K562 (cell line): ENCODE results near the gene XPA. TPM values are rescaled to one million over a fixed set of nuclear protein-coding genes. Genes with fewer than 3 reads are reported as not detected.
A peak's percentile ranks its signal among the peaks of the same experiment; 100 is the strongest.

Experiments used
- ATAC-seq: fragments of 200-7000 bp; cut with Tn5 transposase; 3 replicates; pipeline ENCODE4 v1.9.1; 2020; ENCODE audit warnings: moderate library complexity
- BruUV-seq: library from RNA; stranded (reverse); fragments of 400-500 nt; replicated peaks from 2 replicates; lab custom pipeline; 2021; lab: Mats Ljungman, UMichigan
- CTCF ChIA-PET: fragments of 300-600 bp; formaldehyde crosslinking; extraction: SDS; loops from one replicate; lab custom pipeline; 2021; ENCODE audit warnings: low intra/inter-chr PET ratio; lab: Yijun Ruan, JAX
- POLR2A ChIA-PET: fragments of 300-600, 350-650 bp; sonication (Branson Sonifier 250); formaldehyde crosslinking; extraction: SDS; loops from one replicate; lab custom pipeline; 2021; ENCODE audit warnings: antibody characterized with exemption, inconsistent platforms; lab: Yijun Ruan, JAX
- DNase-seq, 4 experiments: peaks; one replicate each; pipeline versions ENCODE4 v3.0.0 to v3.0.0-alpha.2; 2011 to 2018; ENCODE audit warnings: low spot score in 3 of 4, mixed read lengths in 3 of 4; ENCODE audit errors: extremely low read depth in 1 of 4
- FAIRE-seq: peaks from 2 replicates; lab custom pipeline; 2011; peaks lifted over from hg19 to GRCh38; lab: Jason Lieb, UNC
- H2AFZ ChIP-seq: 2 replicates; pipeline ENCODE4 v1.6.0; 2011; ENCODE audit warnings: low read depth, low read length, control low read depth, inconsistent platforms
- H3K27ac ChIP-seq: fragments of 200-600 bp; 3 replicates; pipeline ENCODE4 v1.8.0; 2011; ENCODE audit warnings: low read depth, mild to moderate bottlenecking, control low read depth, inconsistent platforms, low read length, moderate library complexity, mixed read lengths; ENCODE audit errors: extremely low read depth
- H3K27me3 ChIP-seq, 2 experiments: fragments of 300-600 bp in 1 of 2; 2 replicates in 1 of 2; 3 replicates in 1 of 2; pipeline versions ENCODE4 v1.6.0 to v1.8.0; 2011; ENCODE audit warnings: inconsistent platforms in 2 of 2, low read length in 2 of 2, mild to moderate bottlenecking in 1 of 2, mixed read lengths in 1 of 2, moderate library complexity in 1 of 2; ENCODE audit not compliant: control insufficient read depth in 2 of 2, insufficient read depth in 2 of 2
- H3K36me3 ChIP-seq: fragments of 300-600 bp; 3 replicates; pipeline ENCODE4 v1.8.0; 2011; ENCODE audit warnings: mild to moderate bottlenecking, low read length, inconsistent platforms; ENCODE audit not compliant: control insufficient read depth, insufficient read depth
- H3K4me1 ChIP-seq, 2 experiments: fragments of 200-600 bp in 1 of 2; replicated peaks in 1 of 2; 2 replicates in 1 of 2; 3 replicates in 1 of 2; pipeline versions ENCODE4 v1.5.1 to v1.8.0; 2011; ENCODE audit warnings: inconsistent platforms in 2 of 2, low read length in 2 of 2, mild to moderate bottlenecking in 1 of 2, mixed read lengths in 1 of 2, moderate library complexity in 1 of 2; ENCODE audit not compliant: control insufficient read depth in 2 of 2, insufficient read depth in 2 of 2
- H3K4me2 ChIP-seq: 2 replicates; pipeline ENCODE4 v1.6.1; 2011; ENCODE audit warnings: low read length, control low read depth, inconsistent platforms, mixed read lengths; ENCODE audit not compliant: insufficient read depth
- H3K4me3 ChIP-seq: fragments of 200-600 bp; sonication (generic), shearing (Covaris generic); 2 replicates; pipeline ENCODE4 v1.5.1; 2016; ENCODE audit warnings: control low read depth, inconsistent platforms
- H3K79me2 ChIP-seq: fragments of 200-600 bp; 3 replicates; pipeline ENCODE4 v1.8.0; 2011; ENCODE audit warnings: low read length, inconsistent platforms; ENCODE audit not compliant: control insufficient read depth, insufficient read depth
- H3K9ac ChIP-seq, 2 experiments: 2 replicates each; pipeline versions ENCODE4 v1.6.0 to v1.6.1; 2011; ENCODE audit warnings: low read depth in 2 of 2, low read length in 2 of 2, control low read depth in 1 of 2, inconsistent platforms in 1 of 2, mild to moderate bottlenecking in 1 of 2, mixed read lengths in 1 of 2; ENCODE audit not compliant: insufficient read depth in 1 of 2
- H3K9me1 ChIP-seq: one replicate; pipeline ENCODE4 v1.6.0; 2011; ENCODE audit warnings: inconsistent platforms, mild to moderate bottlenecking, low read length, moderate library complexity; ENCODE audit not compliant: control insufficient read depth, insufficient read depth
- H3K9me3 ChIP-seq: replicated peaks from 2 replicates; pipeline ENCODE4 v1.5.1; 2011; ENCODE audit warnings: low read depth, low read length, inconsistent platforms; ENCODE audit not compliant: control insufficient read depth, insufficient read depth
- H4K20me1 ChIP-seq: replicated peaks from 2 replicates; pipeline ENCODE4 v1.6.1; 2011; ENCODE audit warnings: low read length, inconsistent platforms, mixed read lengths; ENCODE audit not compliant: control insufficient read depth, insufficient read depth
- E4F1 ChIP-seq: fragments of 250-450 bp; sonication (Bioruptor Pico); IDR thresholded peaks from 2 replicates; pipeline ENCODE4 v1.5.0; 2021; ENCODE audit warnings: mild to moderate bottlenecking, borderline replicate concordance
- FOXA3 ChIP-seq, 2 experiments: fragments of 450-650 bp in 1 of 2; sonication (generic) in 1 of 2; formaldehyde crosslinking; IDR thresholded peaks in 1 of 2; conservative IDR thresholded peaks in 1 of 2; 2 replicates each; pipeline versions ENCODE4 v1.4.0 to v1.8.0; 2020 to 2022; ENCODE audit warnings: mild to moderate bottlenecking in 2 of 2, missing genetic modification reagents in 1 of 2
- TFAM ChIP-seq: fragments of 250-450 bp; sonication (Bioruptor Pico); conservative IDR thresholded peaks from 2 replicates; pipeline ENCODE4 v1.5.0; 2021; ENCODE audit warnings: mild to moderate bottlenecking, moderate library complexity
- ZNF41 ChIP-seq: fragments of 250-450 bp; sonication (Bioruptor Pico); conservative IDR thresholded peaks from 2 replicates; pipeline ENCODE4 v1.4.0; 2020; ENCODE audit warnings: mild to moderate bottlenecking
- ZNF507 ChIP-seq: conservative IDR thresholded peaks from 2 replicates; pipeline ENCODE4 v1.6.1; 2017; ENCODE audit warnings: missing genetic modification characterization, missing compliant biosample characterization
- WGBS: fragments of 100-300 bp; shearing (Covaris generic); methylation state at CpG from one replicate; pipeline ENCODE4 v1.1.6; 2016; ENCODE audit warnings: low coverage, mixed read lengths; ENCODE audit not compliant: insufficient coverage; ENCODE audit errors: missing lambda C conversion rate; 5-methylcytosine and 5-hydroxymethylcytosine counted together
- in situ Hi-C: fragments of 300-500 bp; cut with MboI; formaldehyde crosslinking; loops from 4 replicates; pipeline ENCODE4 v1.15.0; 2018; ENCODE audit warnings: inconsistent platforms, mixed read lengths
- intact Hi-C: fragments of 100-400 bp; cut with micrococcal nuclease; formaldehyde crosslinking; loops from 2 replicates; pipeline ENCODE4 v1.14.2; 2022
- polyA plus RNA-seq, 8 experiments: library from polyadenylated mRNA; depleted of rRNA in 4 of 8; stranded (reverse) in 5 of 8; unstranded in 3 of 8; fragments of >200 nt; fragmentation: Nextera tagmentation in 2 of 8; fragmentation: Illumina TruSeq in 1 of 8; extraction: Ambion mirVana in 2 of 8; extraction: Trizol in 1 of 8; gene quantifications; 2 replicates each; pipeline versions ENCODE4 v1.2.1 to v1.2.3, GENCODE V29; 2011 to 2014; ENCODE audit warnings: inconsistent platforms in 1 of 8, missing spikeins in 1 of 8
- total RNA-seq, 7 experiments: library from RNA; depleted of rRNA in 6 of 7; stranded (reverse); fragments of >200 nt in 6 of 7; fragmentation: Illumina TruSeq in 2 of 7; extraction: Trizol in 2 of 7; gene quantifications; 2 replicates each; pipeline versions ENCODE4 v1.2.1 to v1.2.3, GENCODE V29; 2011 to 2021; ENCODE audit warnings: low replicate concordance in 1 of 7

Gene XPA
- total and polyA plus RNA-seq, 9 of the 15 experiments (the other 6 are each of a cell fraction or from before 2014, with no cell fraction given): 5.1 to 18.2 (median 14.1) TPM

DNA sequence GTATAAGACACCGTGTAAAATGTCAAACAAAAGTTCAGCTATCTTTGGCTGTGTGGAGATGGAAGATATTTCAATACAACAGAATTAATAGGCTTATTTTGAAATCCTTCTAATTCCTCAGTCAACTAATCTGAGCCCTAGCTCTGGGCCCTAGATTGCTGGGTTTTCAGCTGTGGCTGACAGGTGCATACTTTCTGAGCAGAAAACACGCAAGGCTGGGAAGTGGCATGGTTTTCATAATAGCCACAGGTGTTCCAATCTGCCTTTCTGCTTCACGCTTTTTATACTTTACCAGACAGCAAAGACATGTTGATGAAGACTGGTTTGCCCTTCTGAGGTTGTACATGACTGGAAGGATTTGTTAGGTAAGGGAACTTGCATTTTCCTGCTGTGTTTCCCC lies 20.7 kb upstream of the XPA start (continued):
- TF ChIP-seq ZNF507 (no peak), E4F1 (CRISPR knock-in tag) (no peak), ZNF41 (CRISPR knock-in tag) (no peak)

DNA sequence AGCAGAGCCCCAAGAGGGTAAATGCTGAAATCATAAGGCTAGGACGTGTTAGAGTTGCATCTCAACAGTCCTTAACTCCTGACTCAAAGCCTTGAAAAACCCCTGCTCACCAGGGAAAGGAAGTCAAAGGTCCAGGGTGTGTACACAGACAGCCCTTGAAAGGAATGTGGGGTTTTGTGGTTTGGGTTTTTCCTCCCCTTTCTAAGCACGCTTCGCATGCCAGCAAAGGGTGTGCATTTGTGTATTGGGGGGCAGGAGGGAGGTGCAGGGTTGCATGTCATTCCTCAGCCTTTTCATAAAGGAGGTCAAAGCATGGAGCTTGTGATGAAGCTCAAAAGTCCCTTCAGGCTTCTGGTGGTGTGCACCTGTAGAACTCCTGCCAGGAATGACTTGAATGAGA lies 17.3 kb upstream of the XPA start:
- Histone ChIP-seq H3K36me3 (no peaks in the 10 kb centered on the region), H3K27me3 (peaks cover 5 to 6% of the 10 kb centered on the region in 2 experiments; a peak in 4 of 5 replicates), H3K9ac (no peak overlapping the region), H3K4me1 (peaks cover 0 to 7% of the 10 kb centered on the region in 2 experiments; a peak in 3 of 5 replicates), H3K79me2 (no peaks in the 10 kb centered on the region), H3K9me3 (no peaks in the 10 kb centered on the region), H3K27ac (no peak overlapping the region), H2AFZ (no peak overlapping the region), H3K4me2 (no peak overlapping the region), H3K4me3 (no peak overlapping the region), H4K20me1 (no peaks in the 10 kb centered on the region), H3K9me1 (no peaks in the 10 kb centered on the region)
- no peak for ATAC-seq
- no peak for FAIRE-seq
- WGBS: 0% methylated on average over 3 of the region's 3 CpGs
- TF ChIP-seq TFAM: no peak
- 0 out of 4 replicates have a peak, but pooled peaks of 1 of the 2 experiments have one; percentile 27 for TF ChIP-seq FOXA3 (CRISPR knock-in tag; conservative IDR thresholded peaks at IDR 0.05 in 1 of 2, IDR thresholded peaks at IDR 0.05 in 1 of 2)
- CTCF ChIA-PET: no interaction called here
- in situ Hi-C loops: no loop called here
- intact Hi-C loops: loop anchor here (10.0 kb wide), 1 partner anchor 90 kb away; no protein-coding TSS in a partner anchor
- POLR2A ChIA-PET: interaction anchor here (0.6 to 1.8 kb wide), 2 partner anchors 9 to 476 kb away, joined by 3 to 6 read pairs; no protein-coding TSS in a partner anchor
- DNase-seq: no peak
- BruUV-seq: no TSS peak
